Mesodermal cell (in vitro differentiated cells): ENCODE measurements around the gene EPHA5.

Experiments used
- H3K27ac ChIP-seq: 2 replicates; pipeline ENCODE4 v1.7.0; 2013; ENCODE audit warnings: mild to moderate bottlenecking, low read depth, low read length, moderate library complexity; ENCODE audit not compliant: severe bottlenecking
- H3K36me3 ChIP-seq: 2 replicates; pipeline ENCODE4 v1.7.1; 2013; ENCODE audit warnings: mild to moderate bottlenecking, low read length, moderate library complexity; ENCODE audit not compliant: control insufficient read depth, insufficient read depth
- H3K4me1 ChIP-seq: one replicate; pipeline ENCODE4 v1.7.1; 2013; ENCODE audit warnings: mild to moderate bottlenecking, low read length; ENCODE audit not compliant: insufficient read depth, control insufficient read depth, poor library complexity, severe bottlenecking
- H3K4me3 ChIP-seq: 2 replicates; pipeline ENCODE4 v1.7.0; 2013; ENCODE audit warnings: low read length, control low read depth, mild to moderate bottlenecking; ENCODE audit not compliant: insufficient read depth, poor library complexity, severe bottlenecking; ENCODE audit errors: extremely low read depth
- H3K9me3 ChIP-seq: 2 replicates; pipeline ENCODE4 v1.7.1; 2013; ENCODE audit warnings: mild to moderate bottlenecking, low read length, moderate library complexity; ENCODE audit not compliant: control insufficient read depth
- WGBS, 2 experiments: methylation state at CpG; one replicate each; pipeline ENCODE4 v1.1.5; 2013; ENCODE audit warnings: missing lambda C conversion rate in 2 of 2; ENCODE audit not compliant: insufficient coverage in 2 of 2; 5-methylcytosine and 5-hydroxymethylcytosine counted together

EPHA5 gene

DNA sequence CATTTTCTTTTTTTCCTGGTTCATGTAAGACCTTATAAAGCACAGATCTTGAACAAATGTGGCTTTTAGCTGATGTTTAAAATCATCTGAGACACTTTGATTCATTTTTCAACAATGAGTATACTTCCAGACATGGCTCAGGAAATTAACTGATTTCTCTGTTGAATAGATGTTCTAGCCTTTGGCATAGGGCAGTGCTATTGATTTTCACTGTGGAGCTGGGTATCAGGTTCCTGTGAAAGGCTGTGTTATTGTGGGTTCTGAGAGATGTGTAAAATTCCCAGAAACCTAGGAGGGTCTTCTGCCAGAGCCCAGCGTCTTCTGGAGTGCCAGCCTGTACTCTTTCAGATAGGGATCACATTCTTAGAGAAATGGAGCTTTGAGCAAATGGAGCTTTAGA is 278.9 kb downstream of the EPHA5 start:
- H3K27ac ChIP-seq = no peak overlapping the region
- no peaks in the 10 kb centered on the region for H3K36me3 ChIP-seq
- H3K4me3 ChIP-seq = no peak overlapping the region
- 100% methylated on average over 1 of the region's 1 CpG for WGBS, 2 experiments
- H3K9me3 ChIP-seq = no peaks in the 10 kb centered on the region
- H3K4me1 ChIP-seq = no peaks in the 10 kb centered on the region

- 74 to 94% methylated on average over 2 to 3 of the region's 5 CpGs for WGBS, 2 experiments
- H3K9me3 ChIP-seq = no peaks in the 10 kb centered on the region
Measured at GRCh38 chr4:65386927-65387326, 283.4 kb downstream of the EPHA5 start.

GRCh38 chr4:65383589-65384305 is 286.5 kb downstream of the EPHA5 start:
- Histone ChIP-seq H3K36me3 (no peaks in the 10 kb centered on the region), H3K27ac (no peak overlapping the region), H3K4me3 (no peak overlapping the region), H3K9me3 (no peaks in the 10 kb centered on the region), H3K4me1 (no peaks in the 10 kb centered on the region)
- WGBS, 2 experiments = 90 to 100% methylated on average over 1 to 4 of the region's 6 CpGs

More at GRCh38 chr4:65386927-65387326, 283.4 kb downstream of the EPHA5 start:
- Histone ChIP-seq H3K27ac (no peak overlapping the region), H3K4me1 (no peaks in the 10 kb centered on the region), H3K36me3 (no peaks in the 10 kb centered on the region), H3K4me3 (no peak overlapping the region)

GRCh38 chr4:65381648-65382047 is 288.6 kb downstream of the EPHA5 start:
- no peak overlapping the region for H3K4me3 ChIP-seq
- 40% methylated on average over 1 of the region's 1 CpG; no CpG with 5 or more reads in 1 of the 2 experiments for WGBS, 2 experiments
- H3K36me3 ChIP-seq = no peaks in the 10 kb centered on the region
- no peaks in the 10 kb centered on the region for H3K4me1 ChIP-seq
- H3K9me3 ChIP-seq = no peaks in the 10 kb centered on the region
- no peak overlapping the region for H3K27ac ChIP-seq

- no peak overlapping the region for H3K4me3 ChIP-seq
Measured at GRCh38 chr4:65370709-65371108, 299.6 kb downstream of the EPHA5 start.

GRCh38 chr4:65367306-65367705 is 303.0 kb downstream of the EPHA5 start:
- no peak overlapping the region for H3K4me3 ChIP-seq
- 83% methylated on average over 1 of the region's 1 CpG; no CpG with 5 or more reads in 1 of the 2 experiments for WGBS, 2 experiments
- no peak overlapping the region for H3K27ac ChIP-seq
- H3K4me1 ChIP-seq = no peaks in the 10 kb centered on the region
- no peaks in the 10 kb centered on the region for H3K9me3 ChIP-seq
- no peaks in the 10 kb centered on the region for H3K36me3 ChIP-seq

More at GRCh38 chr4:65370709-65371108, 299.6 kb downstream of the EPHA5 start:
- 93 to 95% methylated on average over 2 to 3 of the region's 3 CpGs for WGBS, 2 experiments
- H3K9me3 ChIP-seq = no peaks in the 10 kb centered on the region
- no peaks in the 10 kb centered on the region for H3K36me3 ChIP-seq
- no peak overlapping the region for H3K27ac ChIP-seq
- no peaks in the 10 kb centered on the region for H3K4me1 ChIP-seq

DNA sequence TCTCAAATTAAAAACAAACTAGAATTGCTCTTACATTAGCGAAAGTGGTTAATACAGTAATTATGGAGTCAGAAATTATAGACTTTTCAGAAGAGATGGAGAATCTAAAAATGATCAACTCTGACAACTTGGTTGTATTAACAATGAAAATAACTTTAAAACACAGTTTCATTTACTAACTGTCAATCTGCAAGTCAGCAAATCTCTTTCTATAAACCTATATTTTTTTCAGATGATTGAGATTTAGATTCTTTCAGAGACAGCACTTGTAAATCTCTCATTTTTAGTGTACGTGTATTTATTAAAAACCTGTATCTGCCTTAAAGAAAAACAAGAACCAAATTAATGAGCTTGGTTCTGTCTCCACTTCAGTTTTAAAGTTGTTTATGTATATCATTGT is 311.4 kb downstream of the EPHA5 start:
- Histone ChIP-seq H3K4me1 (no peaks in the 10 kb centered on the region), H3K9me3 (no peaks in the 10 kb centered on the region), H3K27ac (no peak overlapping the region), H3K36me3 (no peaks in the 10 kb centered on the region), H3K4me3 (no peak overlapping the region)
- no CpG with 5 or more reads among the region's 2 CpGs for WGBS, 2 experiments

DNA sequence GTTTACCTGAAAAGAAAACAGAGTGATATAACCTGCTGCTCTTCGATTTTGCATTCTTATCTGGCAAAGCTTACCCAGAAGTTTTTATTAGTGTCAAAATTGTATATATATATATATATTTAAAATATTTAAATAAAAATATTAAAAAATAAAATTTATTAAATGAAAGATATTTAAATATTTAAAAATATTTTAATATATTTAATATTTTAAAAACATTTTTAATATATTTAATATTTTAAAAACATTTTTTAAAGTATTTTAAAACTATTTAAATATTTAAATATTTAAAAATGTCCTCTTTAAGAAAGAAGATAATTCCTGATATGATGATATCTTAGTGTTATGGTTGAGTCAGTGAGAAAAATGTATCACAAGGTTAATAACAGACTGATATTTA is 317.2 kb downstream of the EPHA5 start:
- no peaks in the 10 kb centered on the region for H3K4me1 ChIP-seq
- WGBS, 2 experiments = no CpG with 5 or more reads among the region's 1 CpG

GRCh38 chr4:65344278-65344825 is 325.9 kb downstream of the EPHA5 start:
- Histone ChIP-seq H3K9me3 (no peaks in the 10 kb centered on the region), H3K4me1 (no peaks in the 10 kb centered on the region), H3K4me3 (no peak overlapping the region), H3K27ac (no peak overlapping the region), H3K36me3 (no peaks in the 10 kb centered on the region)
- 89 to 100% methylated on average over 2 to 3 of the region's 4 CpGs for WGBS, 2 experiments

More for the DNA sequence above, 317.2 kb downstream of the EPHA5 start:
- Histone ChIP-seq H3K9me3 (no peaks in the 10 kb centered on the region), H3K4me3 (no peak overlapping the region), H3K27ac (no peak overlapping the region), H3K36me3 (no peaks in the 10 kb centered on the region)

GRCh38 chr4:65343342-65343741 is 326.9 kb downstream of the EPHA5 start:
- Histone ChIP-seq H3K36me3 (no peaks in the 10 kb centered on the region), H3K27ac (no peak overlapping the region), H3K4me3 (no peak overlapping the region), H3K4me1 (no peaks in the 10 kb centered on the region), H3K9me3 (no peaks in the 10 kb centered on the region)
- WGBS, 2 experiments = no CpG with 5 or more reads among the region's 1 CpG

GRCh38 chr4:65341557-65341956 is 328.7 kb downstream of the EPHA5 start:
- Histone ChIP-seq H3K4me3 (no peak overlapping the region), H3K9me3 (no peaks in the 10 kb centered on the region), H3K27ac (no peak overlapping the region), H3K36me3 (no peaks in the 10 kb centered on the region), H3K4me1 (no peaks in the 10 kb centered on the region)
